HG02798 (cell line): ENCODE measurements around the gene CHAC2.

ENCODE experiments used
- ATAC-seq: cut with Tn5 transposase; IDR thresholded peaks from one replicate; pipeline ENCODE4 v1.9.1; 2021; ENCODE audit warnings: mild to moderate bottlenecking; ENCODE audit not compliant: unreplicated experiment, poor library complexity

The CHAC2 gene

DNA sequence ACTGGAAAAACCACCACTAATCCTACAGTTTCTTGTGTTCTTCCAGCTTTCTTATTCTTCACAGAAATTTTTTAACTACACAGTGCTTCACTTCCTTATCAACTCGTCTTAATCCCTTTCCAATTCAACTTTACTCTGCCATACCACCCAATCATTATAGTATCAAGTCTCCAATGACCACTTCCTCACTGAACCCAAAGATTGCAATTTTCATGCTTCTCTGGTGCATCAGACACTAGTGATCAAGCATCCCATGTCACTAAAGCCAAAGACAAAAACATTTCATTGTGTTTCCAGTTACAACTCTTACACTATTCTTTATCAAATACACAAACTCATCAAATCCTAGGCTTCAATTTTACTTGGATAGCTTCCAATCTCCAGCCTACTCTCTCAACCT lies 9.5 kb downstream of the CHAC2 start:
- ATAC-seq: no peak

- no peak for ATAC-seq
Observed at GRCh38 chr2:53778536-53779162, 11.0 kb downstream of the CHAC2 start.

DNA sequence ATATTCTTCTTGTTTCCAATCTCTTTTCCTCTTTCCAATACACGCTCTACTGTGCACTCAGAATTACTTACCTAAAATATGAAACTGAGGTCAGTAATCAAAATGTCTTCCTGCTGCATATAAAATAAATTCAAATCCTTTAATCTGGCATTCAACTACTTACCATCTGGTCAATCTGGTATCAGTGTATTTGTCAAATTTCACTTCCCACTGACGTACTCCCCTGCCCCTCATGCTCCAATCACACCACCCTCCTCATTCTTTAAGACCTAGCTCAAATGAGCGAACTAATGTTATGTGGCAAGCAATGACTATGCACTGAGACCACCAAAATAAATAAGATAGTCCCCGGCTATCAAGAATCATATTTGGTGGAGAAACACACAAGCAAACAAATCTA lies 12.5 kb downstream of the CHAC2 start:
- ATAC-seq: no peak

DNA sequence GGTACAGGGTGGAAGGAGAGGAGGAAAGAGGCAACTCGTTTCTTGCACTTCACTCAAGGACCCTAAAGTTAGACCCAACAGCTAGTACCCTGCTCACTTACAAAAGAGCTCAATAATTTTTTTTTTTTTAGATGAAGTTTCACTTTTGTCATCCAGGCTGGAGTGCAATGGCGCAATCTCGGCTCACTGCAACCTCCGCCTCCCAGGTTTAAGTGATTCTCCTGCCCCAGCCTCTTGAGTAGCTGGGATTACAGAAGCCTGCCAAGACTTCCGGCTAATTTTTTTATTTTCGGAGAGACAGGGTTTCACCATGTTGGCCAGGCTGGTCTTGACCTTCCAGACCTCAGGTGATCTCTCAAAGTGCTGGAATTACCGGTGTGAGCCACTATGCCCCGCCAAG lies 15.1 kb downstream of the CHAC2 start:
- no peak for ATAC-seq

DNA sequence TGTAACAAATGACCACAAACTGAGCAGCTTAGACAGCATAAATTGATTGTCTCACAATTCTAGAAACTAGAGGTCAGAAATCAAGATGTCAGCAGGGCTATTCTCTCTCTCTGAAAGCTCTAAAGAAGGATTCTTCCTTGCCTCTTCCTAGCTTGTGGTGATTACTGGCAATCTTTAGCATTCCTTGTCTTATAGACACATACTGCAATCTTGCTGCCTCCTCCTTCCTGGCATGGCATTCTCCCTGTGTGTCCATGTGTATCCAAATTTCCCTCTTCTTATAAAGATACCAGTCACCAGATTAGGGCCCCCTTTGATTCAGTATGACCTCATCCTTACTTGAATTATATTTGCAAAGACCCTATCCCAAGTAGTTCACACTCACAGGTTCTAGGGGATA lies 16.8 kb downstream of the CHAC2 start:
- no peak for ATAC-seq

DNA sequence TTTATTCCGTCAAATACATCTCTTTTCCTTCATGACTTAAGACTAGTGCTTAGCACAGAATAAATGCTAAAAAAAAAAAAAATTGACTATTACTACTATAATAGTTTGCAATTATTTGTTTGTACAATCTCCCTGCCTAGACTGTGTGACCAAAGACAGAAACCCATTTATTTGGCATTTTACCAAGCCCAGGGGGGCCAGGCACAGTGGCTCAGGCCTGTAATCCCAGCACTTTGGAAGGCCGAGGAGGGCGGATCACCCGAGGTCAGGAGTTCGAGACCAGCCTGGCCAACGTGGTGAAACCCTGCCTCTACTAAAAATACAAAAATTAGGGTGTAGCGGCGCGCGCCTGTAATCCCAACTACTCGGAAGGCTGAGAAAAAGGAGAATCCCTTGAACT lies 17.8 kb downstream of the CHAC2 start:
- ATAC-seq: no peak

- ATAC-seq: peak; percentile 16
Observed at GRCh38 chr2:53786352-53786704, 18.7 kb downstream of the CHAC2 start.

GRCh38 chr2:53786705-53787613 lies 19.4 kb downstream of the CHAC2 start, which contains the start of the genes ASB3 and ERLEC1:
TSS of gene ASB3 (minus strand) at chr2:53786953. CDS start at chr2:53765572, 21,381 bp downstream.
TSS of gene ERLEC1 (plus strand) at chr2:53787044. CDS start at chr2:53787211, 167 bp downstream.
- ATAC-seq: peak; percentile 97

DNA sequence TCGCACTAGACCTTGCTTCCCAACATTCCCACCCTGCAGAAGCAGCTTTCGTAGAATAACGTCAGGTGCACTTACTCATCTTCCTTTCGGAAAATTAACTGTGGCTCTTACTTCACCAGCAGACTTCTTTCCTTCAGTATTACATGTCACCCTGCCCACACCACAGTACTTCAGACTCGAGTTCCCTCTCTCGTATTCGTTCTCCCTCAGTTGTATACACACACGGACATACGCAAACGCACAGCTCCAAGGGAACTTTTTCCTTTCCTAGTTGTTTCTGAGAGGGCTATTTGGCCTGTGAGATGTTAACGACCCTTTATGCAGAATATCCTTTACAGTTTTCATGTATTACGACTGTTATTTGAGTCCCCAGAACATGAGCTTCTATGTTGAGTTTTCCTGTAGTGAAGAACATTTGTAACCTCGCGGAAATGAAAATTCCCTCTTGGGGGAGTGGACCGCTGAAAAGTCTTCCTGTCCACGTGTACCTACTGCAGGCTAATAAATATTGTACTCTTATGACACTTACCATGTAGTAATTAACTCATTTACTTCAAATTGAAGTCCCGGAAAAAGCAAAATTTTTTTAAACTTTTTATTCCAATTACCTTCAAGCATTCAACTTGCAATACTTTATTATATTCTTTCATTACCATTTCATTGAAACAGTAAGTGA lies 20.1 kb downstream of the CHAC2 start:
- ATAC-seq: no peak

GRCh38 chr2:53793261-53793660 lies 25.7 kb downstream of the CHAC2 start:
- no peak for ATAC-seq

DNA sequence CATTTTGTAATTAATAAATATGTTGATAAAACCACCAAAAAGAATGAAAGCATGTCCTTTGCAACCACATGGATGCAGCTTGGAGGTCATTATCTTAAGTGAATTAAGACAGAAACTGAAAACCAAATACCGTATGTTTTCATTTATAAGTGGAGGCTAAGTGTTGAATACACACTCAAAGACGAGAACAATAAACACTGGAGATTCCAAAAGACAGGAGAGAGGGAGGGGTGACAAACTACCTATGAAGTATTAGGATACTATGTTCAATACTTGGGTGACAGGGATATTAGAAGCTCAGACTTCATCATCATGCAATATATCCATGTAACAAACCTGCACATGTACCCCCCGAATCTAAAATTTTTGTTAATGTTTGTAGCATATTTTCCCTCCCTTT lies 26.2 kb downstream of the CHAC2 start:
- ATAC-seq: no peak

DNA sequence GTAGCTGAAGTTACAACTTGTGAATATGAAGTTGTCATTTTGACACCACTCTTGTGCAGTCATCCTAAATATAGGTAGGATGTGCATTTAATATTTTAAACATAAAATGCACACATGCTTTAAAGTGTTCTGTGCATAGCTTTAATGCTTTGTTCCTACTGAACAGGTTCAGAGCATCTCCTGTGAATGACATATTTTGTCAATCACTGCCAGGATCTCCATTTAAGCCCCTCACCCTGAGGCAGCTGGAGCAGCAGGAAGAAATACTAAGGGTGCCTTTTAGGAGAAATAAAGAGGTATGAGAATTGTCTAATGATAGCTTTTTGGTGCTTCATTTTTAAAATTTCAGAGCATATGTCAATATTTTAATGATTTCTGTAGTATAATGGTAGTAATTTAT lies 33.9 kb downstream of the CHAC2 start:
- no peak for ATAC-seq

- ATAC-seq: no peak
Observed at GRCh38 chr2:53802617-53803151, 35.1 kb downstream of the CHAC2 start.

DNA sequence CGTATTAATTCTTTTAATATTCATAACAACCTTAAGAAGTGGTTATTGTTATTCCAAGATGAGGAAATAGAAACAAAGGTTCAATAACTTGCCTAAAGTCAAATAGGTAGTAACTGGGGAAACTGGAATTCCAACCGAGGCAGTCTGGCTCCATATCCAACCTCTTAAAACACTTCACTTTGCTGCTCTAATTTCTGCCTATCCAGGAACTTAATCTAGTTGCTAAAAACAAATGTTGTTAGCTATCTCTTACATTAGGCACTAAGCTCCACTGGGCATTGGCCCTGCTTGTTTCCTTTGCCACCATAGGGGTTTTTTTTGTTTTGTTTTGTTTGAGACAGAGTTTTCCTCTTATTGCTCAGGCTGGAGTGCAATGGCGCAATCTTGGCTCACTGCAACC lies 44.0 kb downstream of the CHAC2 start:
- ATAC-seq: no peak

DNA sequence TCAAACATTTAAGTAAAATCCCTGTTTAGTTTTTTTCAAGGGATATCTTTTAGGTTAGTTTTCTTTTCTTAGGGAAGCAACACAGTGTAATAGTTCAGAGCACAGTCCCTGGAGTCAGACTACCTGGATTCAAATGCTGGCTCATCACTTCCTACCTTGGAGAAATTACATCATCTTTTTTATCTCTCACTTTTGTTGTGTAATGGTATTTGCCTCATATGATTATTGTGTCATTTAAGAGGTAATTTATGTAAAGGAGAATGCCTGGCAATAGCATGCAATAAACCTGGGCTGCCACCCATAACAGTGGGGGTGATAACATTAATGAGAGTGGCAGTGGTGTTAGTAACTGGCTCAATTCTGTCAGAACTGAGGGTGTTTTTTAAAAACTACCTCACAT lies 45.5 kb downstream of the CHAC2 start:
- no peak for ATAC-seq

DNA sequence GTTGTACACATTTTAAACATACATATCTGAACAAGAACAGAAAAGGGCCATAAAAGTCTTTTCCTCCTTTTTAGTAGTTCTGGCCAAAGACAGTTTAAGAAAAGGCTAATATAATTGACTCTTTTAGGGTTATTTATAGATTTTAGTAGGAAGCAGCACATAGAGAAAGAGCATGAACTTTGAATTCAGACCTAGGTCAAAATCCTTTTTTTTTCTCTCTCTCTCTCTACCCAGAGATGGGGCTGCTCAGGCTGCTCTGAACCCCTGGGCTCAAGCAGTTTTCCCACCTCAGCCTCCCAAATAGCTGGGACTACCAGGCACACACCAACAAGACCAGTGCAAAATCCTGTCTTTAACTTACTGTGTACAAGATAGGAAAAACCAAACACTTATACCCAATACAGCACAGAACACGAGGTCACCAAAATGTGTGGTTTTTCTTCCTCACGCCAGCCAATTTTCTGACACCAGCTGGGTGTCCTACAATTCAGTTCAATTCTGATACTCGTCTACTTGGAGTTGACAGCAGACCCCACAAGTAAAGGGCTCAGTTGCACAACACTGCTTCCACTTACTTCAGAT lies 51.3 kb downstream of the CHAC2 start:
- no peak for ATAC-seq

GRCh38 chr2:53819634-53820033 lies 52.0 kb downstream of the CHAC2 start:
- no peak for ATAC-seq

GRCh38 chr2:53820048-53820447 lies 52.4 kb downstream of the CHAC2 start:
- ATAC-seq: no peak

DNA sequence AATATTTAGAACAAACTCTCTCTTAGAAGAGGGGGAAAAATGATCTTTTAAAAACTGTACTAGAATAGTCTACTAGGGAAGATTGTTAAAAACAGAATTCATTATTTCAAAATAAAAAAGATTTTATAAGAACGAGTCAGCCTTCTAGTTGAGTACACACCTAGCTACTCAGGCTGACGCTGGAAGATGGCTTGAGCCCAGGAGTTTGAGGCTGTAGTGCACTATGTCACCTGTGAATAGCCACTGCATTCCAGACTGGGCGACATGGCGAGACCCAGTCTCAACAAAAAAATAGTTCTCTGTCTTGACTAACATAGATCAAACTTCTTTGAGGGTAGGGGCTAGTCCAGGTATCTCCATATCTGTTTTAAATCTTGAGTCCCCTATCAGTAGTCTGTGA lies 53.1 kb downstream of the CHAC2 start:
- ATAC-seq: no peak

DNA sequence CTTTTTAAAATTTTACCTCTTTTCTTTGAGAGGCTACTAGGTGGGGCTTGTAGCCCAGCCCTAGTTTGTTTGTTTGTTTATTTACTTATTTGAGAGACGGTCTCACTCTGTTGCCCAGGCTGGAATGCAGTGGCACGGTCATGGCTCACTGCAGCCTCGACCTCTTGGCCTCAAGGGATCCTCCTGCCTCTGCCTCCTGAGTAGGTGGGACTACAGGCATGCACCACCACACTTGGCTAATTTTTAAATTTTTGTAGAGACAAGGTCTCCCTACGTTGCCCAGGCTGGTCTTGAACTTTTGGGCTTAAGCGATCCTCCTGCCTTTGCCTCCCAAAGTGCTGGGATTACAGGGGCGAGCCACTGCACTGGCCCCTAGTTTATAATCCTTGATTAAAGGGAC lies 54.2 kb downstream of the CHAC2 start:
- no peak for ATAC-seq

- ATAC-seq: peak; percentile 42
Observed at GRCh38 chr2:53823639-53824038, 56.0 kb downstream of the CHAC2 start.
